Endothelial cell (in vitro differentiated cells): Measurements from ENCODE around the gene LRRC4. TPM values are rescaled to one million over a fixed set of nuclear protein-coding genes. Genes with fewer than 3 reads are reported as not detected.

Experiments used
- DNase-seq: peaks from one replicate; pipeline ENCODE4 v3.0.0; 2021; ENCODE audit warnings: low spot score
- H3K27ac Mint-ChIP-seq: one replicate; pipeline ENCODE4 v1.8.0; 2021; ENCODE audit warnings: mixed read lengths, inconsistent platforms; ENCODE audit not compliant: unreplicated experiment
- H3K27me3 Mint-ChIP-seq: one replicate; pipeline ENCODE4 v1.8.0; 2021; ENCODE audit warnings: mild to moderate bottlenecking, moderate library complexity, mixed read lengths, inconsistent platforms; ENCODE audit not compliant: unreplicated experiment
- H3K36me3 Mint-ChIP-seq: one replicate; pipeline ENCODE4 v1.8.0; 2021; ENCODE audit warnings: mild to moderate bottlenecking, low read depth, mixed read lengths, inconsistent platforms; ENCODE audit not compliant: unreplicated experiment
- H3K4me1 Mint-ChIP-seq: one replicate; pipeline ENCODE4 v1.8.0; 2021; ENCODE audit warnings: mild to moderate bottlenecking, mixed read lengths, inconsistent platforms; ENCODE audit not compliant: unreplicated experiment
- H3K4me3 Mint-ChIP-seq: one replicate; pipeline ENCODE4 v1.8.0; 2021; ENCODE audit warnings: mild to moderate bottlenecking, mixed read lengths, inconsistent platforms; ENCODE audit not compliant: unreplicated experiment
- H3K9me3 Mint-ChIP-seq: one replicate; pipeline ENCODE4 v1.8.0; 2021; ENCODE audit warnings: mixed read lengths, inconsistent platforms; ENCODE audit not compliant: unreplicated experiment
- long read RNA-seq: library from polyadenylated mRNA; unstranded; transcript quantifications from one replicate; pipeline ENCODE4 v2.0.0, GENCODE V29; 2020; ENCODE audit not compliant: unreplicated experiment
- total RNA-seq: library from RNA; stranded (reverse); fragmentation: NEBNext Ultra II Directional; extraction: Animal tissue kit (Norgen Biotek cat#: 25700); gene quantifications from one replicate; pipeline ENCODE4 v1.2.1, GENCODE V29; 2021; ENCODE audit not compliant: unreplicated experiment
- TF ChIP-seq, protein P1 (sequence below): fragments of 200-600 bp; sonication (generic); IDR thresholded peaks from one replicate; pipeline ENCODE4 v1.5.0; 2021; ENCODE audit warnings: antibody characterized with exemption; ENCODE audit not compliant: unreplicated experiment

Gene LRRC4, protein sequence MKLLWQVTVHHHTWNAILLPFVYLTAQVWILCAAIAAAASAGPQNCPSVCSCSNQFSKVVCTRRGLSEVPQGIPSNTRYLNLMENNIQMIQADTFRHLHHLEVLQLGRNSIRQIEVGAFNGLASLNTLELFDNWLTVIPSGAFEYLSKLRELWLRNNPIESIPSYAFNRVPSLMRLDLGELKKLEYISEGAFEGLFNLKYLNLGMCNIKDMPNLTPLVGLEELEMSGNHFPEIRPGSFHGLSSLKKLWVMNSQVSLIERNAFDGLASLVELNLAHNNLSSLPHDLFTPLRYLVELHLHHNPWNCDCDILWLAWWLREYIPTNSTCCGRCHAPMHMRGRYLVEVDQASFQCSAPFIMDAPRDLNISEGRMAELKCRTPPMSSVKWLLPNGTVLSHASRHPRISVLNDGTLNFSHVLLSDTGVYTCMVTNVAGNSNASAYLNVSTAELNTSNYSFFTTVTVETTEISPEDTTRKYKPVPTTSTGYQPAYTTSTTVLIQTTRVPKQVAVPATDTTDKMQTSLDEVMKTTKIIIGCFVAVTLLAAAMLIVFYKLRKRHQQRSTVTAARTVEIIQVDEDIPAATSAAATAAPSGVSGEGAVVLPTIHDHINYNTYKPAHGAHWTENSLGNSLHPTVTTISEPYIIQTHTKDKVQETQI
- 297 TPM for total RNA-seq
- long read RNA-seq, partial matches to known transcripts, result 0 of 22 reads
- long read RNA-seq, other reads (novel, unspliced or antisense), result 17 of 22 reads

DNA sequence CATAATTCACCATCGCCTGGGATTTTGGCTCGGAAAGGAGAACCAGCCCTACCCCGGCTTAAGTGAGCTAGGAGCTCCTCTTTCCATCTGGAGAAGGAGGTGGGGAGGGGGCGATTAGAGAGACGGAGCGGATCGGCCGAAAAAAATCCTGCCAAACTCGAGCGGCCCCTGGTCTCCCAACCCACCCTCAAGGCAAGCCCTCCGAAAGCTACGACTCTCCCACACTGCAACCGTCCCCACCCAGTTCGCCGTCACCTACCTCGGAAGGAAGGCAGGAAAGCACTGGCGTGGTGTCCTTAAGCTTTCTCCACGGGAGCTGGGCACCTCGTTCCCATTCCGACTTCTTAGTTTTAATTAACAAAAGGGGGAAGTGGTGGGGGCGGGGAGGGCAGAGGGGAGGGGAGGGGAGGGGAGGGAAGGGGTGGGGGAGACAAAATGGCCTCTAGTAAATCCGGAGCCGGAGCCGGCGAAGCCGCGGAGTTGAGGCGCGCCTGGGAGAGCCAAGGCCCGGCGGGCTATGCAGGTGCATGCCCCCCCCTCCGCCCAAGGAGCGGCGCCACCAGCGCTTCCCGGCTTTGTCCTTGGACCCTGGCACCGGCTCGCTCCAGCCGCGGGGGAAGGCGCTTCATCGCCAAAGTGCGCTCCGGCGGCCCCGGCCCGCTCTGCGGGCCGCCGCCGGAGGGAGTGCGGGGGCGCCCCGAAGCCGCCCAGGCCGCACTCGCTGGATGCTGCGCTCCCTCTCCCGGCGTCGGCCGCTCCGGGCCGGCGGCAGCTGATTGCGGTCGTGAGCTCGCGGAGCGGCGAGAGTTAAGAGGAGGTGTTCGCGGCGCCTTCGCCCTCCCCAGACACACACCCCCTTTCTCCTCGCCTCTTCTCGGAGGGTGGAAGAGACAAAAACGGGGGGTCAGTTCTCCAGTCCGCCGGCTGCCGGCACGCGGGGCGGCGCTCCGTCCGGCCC is at the start of gene LRRC4:
LRRC4 (minus strand) TSS at position 784 of the 958 bp plus-strand sequence. CDS start 797 bp downstream, outside the sequence.
- peaks cover 46% of the 10 kb centered on the region for H3K36me3 Mint-ChIP-seq
- H3K4me3 Mint-ChIP-seq, result peak within 1 kb of the TSS; percentile 96
- DNase-seq, result peak; percentile 59
- peaks cover 44% of the 10 kb centered on the region for H3K4me1 Mint-ChIP-seq
- TF ChIP-seq, protein P1, sequence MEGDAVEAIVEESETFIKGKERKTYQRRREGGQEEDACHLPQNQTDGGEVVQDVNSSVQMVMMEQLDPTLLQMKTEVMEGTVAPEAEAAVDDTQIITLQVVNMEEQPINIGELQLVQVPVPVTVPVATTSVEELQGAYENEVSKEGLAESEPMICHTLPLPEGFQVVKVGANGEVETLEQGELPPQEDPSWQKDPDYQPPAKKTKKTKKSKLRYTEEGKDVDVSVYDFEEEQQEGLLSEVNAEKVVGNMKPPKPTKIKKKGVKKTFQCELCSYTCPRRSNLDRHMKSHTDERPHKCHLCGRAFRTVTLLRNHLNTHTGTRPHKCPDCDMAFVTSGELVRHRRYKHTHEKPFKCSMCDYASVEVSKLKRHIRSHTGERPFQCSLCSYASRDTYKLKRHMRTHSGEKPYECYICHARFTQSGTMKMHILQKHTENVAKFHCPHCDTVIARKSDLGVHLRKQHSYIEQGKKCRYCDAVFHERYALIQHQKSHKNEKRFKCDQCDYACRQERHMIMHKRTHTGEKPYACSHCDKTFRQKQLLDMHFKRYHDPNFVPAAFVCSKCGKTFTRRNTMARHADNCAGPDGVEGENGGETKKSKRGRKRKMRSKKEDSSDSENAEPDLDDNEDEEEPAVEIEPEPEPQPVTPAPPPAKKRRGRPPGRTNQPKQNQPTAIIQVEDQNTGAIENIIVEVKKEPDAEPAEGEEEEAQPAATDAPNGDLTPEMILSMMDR, result no peak
- peak within 1 kb of the TSS; percentile 86 for H3K27ac Mint-ChIP-seq
- no peaks in the 10 kb centered on the region for H3K9me3 Mint-ChIP-seq
- H3K27me3 Mint-ChIP-seq, result peaks cover 24% of the 10 kb centered on the region

GRCh38 chr7:128080169-128080568 is 48.9 kb upstream of the LRRC4 start:
- peaks cover 8% of the 10 kb centered on the region for H3K4me1 Mint-ChIP-seq
- H3K9me3 Mint-ChIP-seq, result no peaks in the 10 kb centered on the region
- peaks cover 28% of the 10 kb centered on the region for H3K27me3 Mint-ChIP-seq
- no peak for DNase-seq
- H3K27ac Mint-ChIP-seq, result no peak overlapping the region
- peaks cover 15% of the 10 kb centered on the region for H3K36me3 Mint-ChIP-seq
- TF ChIP-seq, protein P1, result no peak
- H3K4me3 Mint-ChIP-seq, result no peak overlapping the region

GRCh38 chr7:128078309-128078708 is 47.1 kb upstream of the LRRC4 start:
- Mint-ChIP-seq H3K27ac (no peak overlapping the region), H3K27me3 (peaks cover 26% of the 10 kb centered on the region), H3K4me1 (peaks cover 26% of the 10 kb centered on the region), H3K4me3 (no peak overlapping the region), H3K9me3 (no peaks in the 10 kb centered on the region), H3K36me3 (peaks cover 11% of the 10 kb centered on the region)
- no peak for DNase-seq
- TF ChIP-seq, protein P1, result no peak

DNA sequence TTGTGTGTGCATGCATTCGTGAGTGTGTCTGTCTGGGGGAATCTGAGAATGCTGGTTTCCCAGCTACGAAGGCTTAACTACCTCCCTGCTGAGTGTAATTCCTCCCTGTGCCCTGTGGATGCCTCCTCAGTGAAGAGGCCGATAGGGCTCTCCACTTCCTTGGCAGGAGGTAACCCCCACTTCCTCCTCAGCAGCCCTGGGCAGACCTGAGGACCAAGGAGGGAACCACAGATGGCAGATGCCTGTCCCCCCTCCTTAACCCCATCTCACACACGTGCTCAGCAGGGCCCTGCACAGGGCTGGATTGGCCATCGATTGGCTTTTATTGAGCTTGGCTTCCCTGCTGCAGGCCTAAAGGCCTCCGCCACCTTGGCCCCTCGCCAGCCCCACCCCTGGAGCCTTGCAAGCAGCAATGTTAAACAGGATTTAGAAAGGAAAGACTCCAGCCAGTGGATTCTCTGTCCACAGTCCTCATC is 45.6 kb upstream of the LRRC4 start:
- Mint-ChIP-seq H3K27ac (no peak overlapping the region), H3K9me3 (no peaks in the 10 kb centered on the region), H3K36me3 (peaks cover 7% of the 10 kb centered on the region), H3K4me1 (peaks cover 32% of the 10 kb centered on the region), H3K4me3 (no peak overlapping the region), H3K27me3 (peaks cover 24% of the 10 kb centered on the region)
- no peak for DNase-seq
- TF ChIP-seq, protein P1, result no peak
